ENCODE data around the gene POR. TPM values are rescaled to one million over a fixed set of nuclear protein-coding genes. Genes with fewer than 3 reads are reported as not detected.
"Not testable (repeated sequence)": the region's sequence is repeated elsewhere in the genome, so short reads cannot be mapped to it uniquely, and the experiment has no call there.

The POR gene
- total and polyA plus RNA-seq, 11 donors: 38.3 to 202 (median 80.0) TPM

- H3K36me3 ChIP-seq: peaks cover 2 to 61% (median 54%) of the 10 kb centered on the region in 9 donors
- intact Hi-C loops (cut with DNase I): no loop called here
Measured at GRCh38 chr7:75881436-75882095, 33.4 kb upstream of the POR start.

GRCh38 chr7:75883265-75883824 lies 31.6 kb upstream of the POR start:
- WGBS, 4 donors: 94 to 99% (median 95%) methylated on average over 12 to 13 of the region's 13 CpGs
- H3K27me3 ChIP-seq; DNase-seq; H3K9me3 ChIP-seq; ATAC-seq; H3K27ac ChIP-seq; H3K4me3 ChIP-seq; intact Hi-C loops (cut with DNase I): not testable (repeated sequence)
- peaks cover 0 to 23% (median 11%) of the 10 kb centered on the region in 12 donors for H3K4me1 ChIP-seq
- peaks cover 2 to 75% (median 69%) of the 10 kb centered on the region in 9 donors for H3K36me3 ChIP-seq

More at GRCh38 chr7:75881436-75882095, 33.4 kb upstream of the POR start:
- Histone ChIP-seq H3K27me3 (no peaks in the 10 kb centered on the region), H3K4me3 (no peak overlapping the region), H3K27ac (no peak overlapping the region), H3K4me1 (peaks cover 0 to 31% (median 15%) of the 10 kb centered on the region in 12 donors), H3K9me3 (no peaks in the 10 kb centered on the region)
- ATAC-seq (no peak), DNase-seq (no peak)
- no peak for TF ChIP-seq POLR2A (IDR thresholded peaks at IDR 0.05)
- TF ChIP-seq CTCF (IDR thresholded peaks at IDR 0.05): no peak
- WGBS, 4 donors: 84 to 88% (median 85%) methylated on average over 23 of the region's 23 CpGs

GRCh38 chr7:75884476-75884875 lies 30.5 kb upstream of the POR start:
- WGBS, 4 donors: 88 to 95% (median 92%) methylated on average over 5 of the region's 5 CpGs

GRCh38 chr7:75885036-75885435 lies 29.9 kb upstream of the POR start:
- H3K36me3 ChIP-seq: peaks cover 2 to 81% (median 71%) of the 10 kb centered on the region in 9 donors
- intact Hi-C loops (cut with DNase I): no loop called here
- 83 to 100% (median 97%) methylated on average over 3 of the region's 3 CpGs for WGBS, 4 donors
- no peak for ATAC-seq
- no peak overlapping the region for H3K27ac ChIP-seq
- DNase-seq: no peak
- H3K27me3 ChIP-seq: no peaks in the 10 kb centered on the region
- H3K4me3 ChIP-seq: no peak overlapping the region
- peaks cover 0 to 10% (median 3%) of the 10 kb centered on the region in 12 donors for H3K4me1 ChIP-seq
- no peak for TF ChIP-seq POLR2A (IDR thresholded peaks at IDR 0.05)
- TF ChIP-seq CTCF (IDR thresholded peaks at IDR 0.05): no peak
- no peaks in the 10 kb centered on the region for H3K9me3 ChIP-seq

More at GRCh38 chr7:75884476-75884875, 30.5 kb upstream of the POR start:
- H3K27me3 ChIP-seq: no peaks in the 10 kb centered on the region
- no peak overlapping the region for H3K4me3 ChIP-seq
- H3K27ac ChIP-seq: no peak overlapping the region
- no peaks in the 10 kb centered on the region for H3K9me3 ChIP-seq
- H3K4me1 ChIP-seq: peaks cover 0 to 16% (median 9%) of the 10 kb centered on the region in 12 donors
- DNase-seq: no peak
- TF ChIP-seq POLR2A (IDR thresholded peaks at IDR 0.05): no peak
- no peak for TF ChIP-seq CTCF (IDR thresholded peaks at IDR 0.05)
- no peak for ATAC-seq
- intact Hi-C loops (cut with DNase I): no loop called here
- peaks cover 2 to 81% (median 71%) of the 10 kb centered on the region in 9 donors for H3K36me3 ChIP-seq

All from heart left ventricle (tissue), 16 donors.